GM10248 (cell line): ENCODE data around the gene KIAA1217.

Source experiments
- CTCF ChIA-PET: fragments of 300-600 bp; sonication (Branson Sonifier 250); formaldehyde crosslinking; extraction: SDS; loops from one replicate; lab custom pipeline; 2021; ENCODE audit warnings: antibody characterized with exemption; lab: Yijun Ruan, JAX
- POLR2A ChIA-PET: fragments of 350-650 bp; sonication (Branson Sonifier 250); formaldehyde crosslinking; extraction: SDS; loops from one replicate; lab custom pipeline; 2020; ENCODE audit warnings: antibody characterized with exemption; lab: Yijun Ruan, JAX
- DNase-seq: peaks from one replicate; pipeline ENCODE4 v3.0.0; 2012; ENCODE audit errors: extremely low spot score
- CTCF ChIP-seq: IDR thresholded peaks from 2 replicates; pipeline ENCODE4 v1.5.1; 2012; ENCODE audit warnings: mild to moderate bottlenecking, low read depth; ENCODE audit errors: extremely low read depth, missing control alignments, control extremely low read depth

The KIAA1217 gene

GRCh38 chr10:24305551-24306506, 96.9 kb downstream of the KIAA1217 start:
- ChIA-PET POLR2A (no interaction called here), CTCF (interaction anchor here (1.4 to 1.6 kb wide), 2 partner anchors 13 to 14 kb away, joined by 3 to 4 read pairs; no protein-coding TSS in a partner anchor)
- DNase-seq = no peak
- TF ChIP-seq CTCF = no peak

GRCh38 chr10:24306507-24306875, 97.6 kb downstream of the KIAA1217 start:
- ChIA-PET POLR2A (no interaction called here), CTCF (interaction anchor here (1.6 to 2.9 kb wide), 2 partner anchors 13 to 14 kb away, joined by 4 to 21 read pairs; no protein-coding TSS in a partner anchor)
- no peak for DNase-seq
- TF ChIP-seq CTCF = no peak

GRCh38 chr10:24307116-24307515, 98.2 kb downstream of the KIAA1217 start:
- ChIA-PET POLR2A (no interaction called here), CTCF (interaction anchor here (1.0 to 2.9 kb wide), 4 partner anchors 12 to 110 kb away, joined by 3 to 21 read pairs (median 4); no protein-coding TSS in a partner anchor)
- no peak for TF ChIP-seq CTCF
- no peak for DNase-seq

GRCh38 chr10:24307696-24308485, 99.0 kb downstream of the KIAA1217 start:
- TF ChIP-seq CTCF = no peak
- CTCF ChIA-PET = interaction anchor here (1.0 to 2.9 kb wide), 3 partner anchors 11 to 111 kb away, joined by 3 to 21 read pairs (median 3); no protein-coding TSS in a partner anchor
- POLR2A ChIA-PET = no interaction called here
- DNase-seq = no peak

- POLR2A ChIA-PET = no interaction called here
- no peak for DNase-seq
- TF ChIP-seq CTCF = no peak
- CTCF ChIA-PET = interaction anchor here (0.9 to 1.5 kb wide), 2 partner anchors 9 to 23 kb away, joined by 4 to 5 read pairs; no protein-coding TSS in a partner anchor
Measured at GRCh38 chr10:24310104-24310503, 101.2 kb downstream of the KIAA1217 start.

- POLR2A ChIA-PET = no interaction called here
- CTCF ChIA-PET = interaction anchor here (0.8 to 3.1 kb wide), 5 partner anchors 8 to 98 kb away, joined by 3 to 11 read pairs (median 3); no protein-coding TSS in a partner anchor
- TF ChIP-seq CTCF = no peak
- no peak for DNase-seq
Measured at GRCh38 chr10:24311888-24312287, 103.0 kb downstream of the KIAA1217 start.
